GM19468 (cell line): Measurements from ENCODE around the gene KIAA1755.
"Not testable (repeated sequence)": the region's sequence is repeated elsewhere in the genome, so short reads cannot be mapped to it uniquely, and the experiment has no call there.

ENCODE experiments used
- ATAC-seq: cut with Tn5 transposase; IDR thresholded peaks from one replicate; pipeline ENCODE4 v1.9.1; 2021; ENCODE audit warnings: mild to moderate bottlenecking, moderate library complexity, moderate number of reproducible peaks; ENCODE audit not compliant: unreplicated experiment; ENCODE audit errors: extremely low read depth

Gene KIAA1755

GRCh38 chr20:38290829-38291814 lies 30.6 kb upstream of the KIAA1755 start:
- no peak for ATAC-seq

DNA sequence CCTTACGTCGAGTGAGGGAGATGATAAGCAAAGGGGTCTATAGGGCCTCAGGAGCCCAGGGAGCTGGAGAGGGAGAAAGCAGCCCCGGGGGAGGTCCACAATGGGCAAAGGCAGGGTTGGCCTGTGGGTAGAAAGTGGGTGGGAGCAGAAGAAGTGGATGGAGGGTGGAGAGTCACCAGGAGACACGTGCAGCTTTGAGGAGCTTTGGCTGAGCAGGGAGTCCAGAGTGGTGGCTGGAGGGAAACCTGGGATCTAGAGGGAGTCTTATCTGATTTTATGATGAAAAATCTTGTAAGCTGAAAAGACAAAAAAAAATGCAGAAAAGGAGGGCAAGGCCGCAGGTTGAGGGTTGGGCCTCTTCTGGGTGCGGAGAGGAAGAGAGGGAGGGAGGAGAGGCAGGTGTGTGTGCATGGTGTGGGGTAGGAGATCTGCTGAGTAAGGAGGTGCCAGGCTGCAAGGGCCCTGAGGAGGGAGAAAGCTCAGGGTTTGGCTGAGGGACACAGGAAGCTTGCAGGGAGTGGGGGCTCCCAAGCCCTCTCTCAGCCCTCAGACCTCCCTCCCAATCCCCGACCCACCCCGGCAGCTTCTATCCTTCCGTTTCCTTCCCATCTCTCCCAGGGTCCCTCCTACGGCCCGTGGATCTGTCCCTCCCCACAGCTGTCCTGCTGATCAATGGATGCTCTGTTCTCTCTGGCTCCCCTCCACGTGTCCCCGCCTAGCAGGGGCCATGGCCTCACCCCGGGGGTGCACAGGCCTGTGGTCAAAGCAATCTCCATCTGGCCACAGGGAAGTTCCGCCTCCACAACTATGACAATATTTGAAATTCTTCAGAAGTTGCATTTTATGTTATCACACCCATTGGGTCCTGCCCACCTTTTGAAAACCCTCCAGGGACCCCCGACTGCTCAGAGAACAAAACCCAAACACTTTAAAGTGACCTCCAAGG lies 26.3 kb upstream of the KIAA1755 start:
- ATAC-seq = no peak

- ATAC-seq = no peak
Measured at GRCh38 chr20:38284893-38285444, 24.4 kb upstream of the KIAA1755 start.

- not testable (repeated sequence) for ATAC-seq
Measured at GRCh38 chr20:38284066-38284650, 23.6 kb upstream of the KIAA1755 start.

DNA sequence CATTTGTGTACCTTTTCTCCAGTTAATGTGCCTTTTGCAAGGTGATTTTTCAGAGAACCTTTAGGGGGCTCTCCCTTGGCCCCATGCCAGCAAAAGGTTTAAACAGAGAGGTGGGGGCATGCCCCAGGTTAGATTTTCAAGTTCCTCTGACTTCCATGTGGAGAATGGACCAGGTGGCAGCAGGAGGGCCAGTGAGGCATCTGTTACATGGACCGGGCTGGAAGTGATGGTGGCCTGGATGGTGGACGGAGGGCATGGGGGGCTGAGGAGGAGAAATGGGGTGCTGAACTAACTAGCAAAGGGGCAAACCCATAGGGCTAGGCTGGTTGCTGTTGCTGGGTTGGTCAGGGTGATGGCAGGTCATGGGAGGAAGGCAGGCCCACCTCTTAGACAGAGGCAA lies 22.7 kb upstream of the KIAA1755 start:
- no peak for ATAC-seq

DNA sequence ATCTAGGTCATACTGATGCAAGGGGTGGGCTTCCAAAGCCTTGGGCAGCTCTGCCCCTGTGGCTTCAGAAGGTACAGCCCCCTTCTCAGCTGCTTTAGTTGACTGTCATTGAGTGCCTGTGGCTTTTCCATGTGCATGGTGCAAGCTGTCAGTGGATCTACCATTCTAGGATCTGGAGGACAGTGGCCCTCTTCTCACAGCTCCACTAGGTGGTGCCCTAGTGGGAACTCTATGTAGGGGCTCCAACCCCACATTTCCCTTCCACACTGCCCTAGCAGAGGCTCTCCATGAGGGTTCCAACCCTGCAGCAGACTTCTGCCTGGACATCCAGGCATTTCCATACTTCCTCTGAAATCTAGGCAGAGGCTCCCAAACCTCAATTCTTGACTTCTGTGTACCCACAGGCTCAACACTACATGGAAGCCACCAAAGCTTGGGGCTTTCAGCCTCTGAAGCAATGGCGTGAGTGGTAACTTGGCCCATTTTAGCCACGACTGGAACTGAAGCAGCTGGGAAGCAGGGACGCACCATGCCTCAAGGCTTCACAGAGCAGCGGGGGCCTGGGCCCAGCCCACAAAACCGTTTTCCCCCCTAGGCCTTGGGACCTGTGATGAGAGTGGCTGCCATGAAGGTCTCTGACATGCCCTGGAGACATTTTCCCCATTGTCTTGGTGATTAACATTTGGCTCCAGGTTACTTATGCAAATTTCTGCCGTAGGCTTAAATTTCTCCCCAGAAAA lies 20.8 kb upstream of the KIAA1755 start:
- not testable (repeated sequence) for ATAC-seq

DNA sequence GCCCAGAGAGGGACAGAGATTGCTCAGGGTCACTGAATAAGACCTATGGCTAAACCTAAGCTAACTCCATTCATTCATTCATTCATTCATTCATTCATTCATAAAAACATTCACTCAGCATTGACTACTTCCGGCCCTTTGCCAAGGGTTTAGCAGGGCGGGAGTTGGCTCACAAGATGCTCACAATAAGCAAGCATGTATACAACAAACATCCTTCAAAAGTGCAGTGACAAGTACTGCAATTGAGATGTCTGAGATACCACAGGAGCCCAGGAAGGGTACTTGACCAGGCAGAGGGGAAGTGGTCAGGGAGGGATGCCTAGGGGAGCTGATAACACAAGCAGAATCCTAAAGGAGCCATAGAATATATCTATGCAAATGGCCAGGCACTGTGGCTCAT lies 18.2 kb upstream of the KIAA1755 start:
- ATAC-seq = no peak

GRCh38 chr20:38278131-38278530 lies 17.6 kb upstream of the KIAA1755 start:
- no peak for ATAC-seq

GRCh38 chr20:38277691-38278090 lies 17.2 kb upstream of the KIAA1755 start:
- no peak for ATAC-seq

GRCh38 chr20:38277285-38277684 lies 16.8 kb upstream of the KIAA1755 start:
- no peak for ATAC-seq

DNA sequence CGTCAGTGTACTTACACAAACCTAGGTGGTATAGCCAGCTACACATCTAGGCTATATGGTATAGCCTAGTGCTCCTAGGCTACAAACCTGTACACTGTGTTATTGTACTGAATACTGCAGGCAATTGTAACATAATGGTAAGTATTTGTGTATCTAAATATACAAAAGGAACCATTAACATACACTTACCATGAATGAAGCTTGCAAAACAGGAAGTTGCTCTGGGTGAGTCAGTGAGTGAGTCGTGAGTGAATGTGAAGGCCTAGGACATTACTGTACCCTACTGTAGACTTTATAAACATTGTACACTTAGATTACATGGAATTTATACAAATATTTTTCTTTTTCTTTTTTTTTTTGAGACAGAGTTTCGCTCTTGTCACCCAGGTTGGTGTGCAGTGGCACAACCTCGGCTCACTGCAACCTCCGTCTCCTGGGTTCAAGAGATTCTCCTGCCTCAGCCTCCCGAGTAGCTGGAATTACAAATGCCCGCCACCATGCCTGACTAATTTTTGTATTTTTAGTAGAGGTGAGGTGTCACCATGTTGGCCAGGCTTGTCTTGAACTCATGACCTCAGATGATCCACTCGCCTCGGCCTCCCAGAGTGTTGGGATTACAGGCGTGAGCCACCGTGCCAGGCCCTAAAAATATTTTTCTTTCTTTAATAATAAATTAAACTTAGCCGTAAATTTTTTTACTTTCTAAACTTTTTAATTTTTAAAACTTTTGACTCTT lies 15.4 kb upstream of the KIAA1755 start:
- no peak for ATAC-seq

GRCh38 chr20:38272961-38273360 lies 12.4 kb upstream of the KIAA1755 start:
- no peak for ATAC-seq

DNA sequence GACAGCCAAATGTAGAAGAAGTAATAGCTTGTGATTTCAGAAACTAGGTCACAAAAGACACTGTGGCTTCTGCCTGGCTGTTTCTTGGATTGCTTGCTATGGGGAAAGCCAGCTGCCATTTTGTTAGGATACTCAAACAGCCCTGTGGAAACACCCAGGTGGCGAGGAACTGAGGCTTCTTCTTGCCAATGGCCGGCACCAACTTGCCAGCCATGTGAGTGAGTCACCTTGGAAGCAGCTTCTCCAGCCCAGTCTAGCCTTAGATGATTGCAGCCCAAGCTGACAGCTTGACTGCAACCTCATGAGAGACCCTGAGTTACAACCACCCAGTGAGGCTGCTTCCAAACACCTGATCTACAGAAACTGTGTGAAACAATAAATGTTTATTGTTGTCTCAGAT lies 11.9 kb upstream of the KIAA1755 start:
- no peak for ATAC-seq

GRCh38 chr20:38271608-38272120 lies 11.1 kb upstream of the KIAA1755 start:
- no peak for ATAC-seq

GRCh38 chr20:38270869-38271605 lies 10.5 kb upstream of the KIAA1755 start:
- ATAC-seq = no peak

- no peak for ATAC-seq
Measured at GRCh38 chr20:38269715-38270114, 9.2 kb upstream of the KIAA1755 start.

DNA sequence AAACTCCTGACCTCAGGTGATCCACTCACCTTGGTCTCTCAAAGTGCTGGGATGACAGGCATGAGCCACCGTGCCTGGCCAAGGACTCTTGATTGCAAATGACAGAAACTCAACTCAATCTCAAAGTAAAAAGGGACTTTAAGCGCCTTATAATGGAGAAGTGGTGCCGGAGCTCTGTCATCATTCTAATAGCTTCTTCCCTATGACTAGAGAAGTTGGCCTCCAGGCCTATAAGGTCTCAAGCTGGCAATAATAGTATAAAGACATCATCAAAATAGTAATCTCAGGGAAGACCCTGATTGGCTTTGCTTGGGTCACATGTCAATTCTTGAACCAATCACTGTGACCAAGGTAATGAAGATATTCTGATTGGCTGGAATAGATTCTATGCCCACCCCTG lies 8.5 kb upstream of the KIAA1755 start:
- no peak for ATAC-seq
